NCI-H524 (cell line): ENCODE measurements around the gene TTC3.
A peak's percentile ranks its signal among the peaks of the same experiment; 100 is the strongest.
"Not testable (repeated sequence)": the region's sequence is repeated elsewhere in the genome, so short reads cannot be mapped to it uniquely, and the experiment has no call there.

Experiments used
- DNase-seq, 2 experiments: peaks; one replicate each; lab custom pipeline; 2025; lab: John Stamatoyannopoulos, UW

TTC3 gene

DNA sequence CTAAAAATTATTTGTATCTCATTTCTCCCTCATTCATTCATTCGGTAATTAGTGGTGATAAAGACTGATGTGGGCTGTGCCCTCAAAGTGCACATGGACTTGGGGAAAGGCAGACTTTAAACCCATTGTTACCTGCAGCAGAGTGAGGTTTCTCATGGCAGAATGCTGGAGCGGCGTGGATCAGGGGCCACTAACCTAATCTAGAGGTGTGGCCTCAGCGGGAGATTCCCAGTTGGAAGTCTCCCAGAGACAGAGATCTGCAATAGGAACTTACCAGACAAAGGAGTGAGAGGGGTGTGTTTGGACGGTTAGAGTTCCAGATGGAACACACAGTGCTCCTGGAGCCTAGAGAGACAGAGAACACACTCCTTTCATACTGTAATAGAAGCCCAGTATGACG is 120.6 kb downstream of the TTC3 start:
- DNase-seq, result no peak

DNA sequence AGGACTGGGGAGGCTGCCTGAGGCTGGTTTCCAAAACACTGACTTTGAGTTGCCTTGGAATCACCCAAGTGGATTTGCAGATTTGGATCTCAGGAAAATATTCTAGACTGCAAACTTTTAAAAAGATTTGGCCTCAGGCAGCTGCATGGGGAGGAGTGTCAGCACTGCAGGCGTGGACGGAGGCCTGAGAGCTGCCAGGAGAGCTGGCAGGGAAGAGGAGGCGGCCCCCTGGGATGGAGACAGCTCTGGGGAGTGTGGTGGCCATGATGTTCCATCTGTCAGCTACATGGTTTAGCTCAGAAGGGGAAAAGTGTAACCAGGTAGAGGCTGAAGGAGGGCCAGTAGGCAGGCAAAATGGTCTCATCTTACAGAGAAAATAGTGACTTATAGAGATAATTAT is 122.0 kb downstream of the TTC3 start:
- DNase-seq, result no peak

DNA sequence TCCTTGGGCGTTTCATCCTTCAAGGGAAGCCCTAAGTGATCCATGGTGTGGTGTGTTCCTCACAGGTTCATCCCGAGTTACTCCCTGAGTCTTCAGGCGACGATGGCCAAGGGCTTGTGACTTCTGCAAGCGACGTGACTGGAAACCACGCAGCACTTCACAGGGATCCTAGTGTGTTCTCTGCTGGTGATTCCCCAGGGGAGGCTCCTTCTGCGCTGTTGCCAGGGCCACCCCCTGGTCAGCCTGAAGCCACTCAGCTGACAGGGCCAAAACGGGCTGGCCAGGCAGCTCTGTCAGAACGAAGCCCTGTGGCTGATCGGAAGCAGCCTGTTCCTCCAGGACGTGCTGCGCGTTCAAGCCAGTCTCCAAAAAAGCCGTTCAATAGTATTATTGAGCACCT is 122.6 kb downstream of the TTC3 start:
- no peak for DNase-seq

DNA sequence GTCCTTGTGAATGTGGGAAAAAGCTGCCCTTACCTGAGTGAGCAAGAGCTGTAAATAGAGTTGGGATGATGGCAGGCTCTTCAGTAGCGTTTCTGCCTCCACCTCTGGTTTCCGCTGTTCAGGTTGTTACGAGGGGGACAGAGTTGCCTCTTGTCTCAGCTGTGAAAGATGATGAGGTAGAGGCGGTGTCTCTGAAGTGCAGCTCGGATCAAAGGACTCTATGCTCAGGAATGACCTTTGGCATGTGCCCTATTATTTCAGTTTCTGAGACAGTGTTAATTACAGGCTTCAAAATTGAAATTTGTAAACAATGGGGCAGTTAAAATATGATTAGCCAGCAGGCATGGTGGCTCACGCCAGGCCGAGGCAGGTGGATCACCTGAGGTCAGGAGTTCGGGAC is 123.8 kb downstream of the TTC3 start:
- no peak for DNase-seq

DNA sequence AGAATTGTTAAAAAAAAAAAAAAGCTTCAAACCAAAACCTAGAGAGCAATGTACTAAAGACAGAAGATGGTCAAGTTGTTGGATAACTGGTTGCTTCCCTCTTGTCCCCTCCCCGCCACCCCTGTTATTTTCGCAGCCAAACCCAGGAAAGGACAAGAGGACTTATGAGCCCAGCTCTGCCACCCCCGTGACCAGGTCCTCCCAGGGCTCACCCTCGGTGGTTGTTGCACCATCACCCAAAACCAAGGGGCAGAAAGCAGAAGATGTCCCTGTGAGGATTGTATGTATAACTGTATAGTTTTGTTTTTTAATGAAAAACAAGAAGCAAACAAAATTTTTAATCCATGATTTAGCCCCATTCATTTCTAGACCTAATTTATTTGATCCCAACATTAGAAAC is 124.7 kb downstream of the TTC3 start:
- no peak for DNase-seq

DNA sequence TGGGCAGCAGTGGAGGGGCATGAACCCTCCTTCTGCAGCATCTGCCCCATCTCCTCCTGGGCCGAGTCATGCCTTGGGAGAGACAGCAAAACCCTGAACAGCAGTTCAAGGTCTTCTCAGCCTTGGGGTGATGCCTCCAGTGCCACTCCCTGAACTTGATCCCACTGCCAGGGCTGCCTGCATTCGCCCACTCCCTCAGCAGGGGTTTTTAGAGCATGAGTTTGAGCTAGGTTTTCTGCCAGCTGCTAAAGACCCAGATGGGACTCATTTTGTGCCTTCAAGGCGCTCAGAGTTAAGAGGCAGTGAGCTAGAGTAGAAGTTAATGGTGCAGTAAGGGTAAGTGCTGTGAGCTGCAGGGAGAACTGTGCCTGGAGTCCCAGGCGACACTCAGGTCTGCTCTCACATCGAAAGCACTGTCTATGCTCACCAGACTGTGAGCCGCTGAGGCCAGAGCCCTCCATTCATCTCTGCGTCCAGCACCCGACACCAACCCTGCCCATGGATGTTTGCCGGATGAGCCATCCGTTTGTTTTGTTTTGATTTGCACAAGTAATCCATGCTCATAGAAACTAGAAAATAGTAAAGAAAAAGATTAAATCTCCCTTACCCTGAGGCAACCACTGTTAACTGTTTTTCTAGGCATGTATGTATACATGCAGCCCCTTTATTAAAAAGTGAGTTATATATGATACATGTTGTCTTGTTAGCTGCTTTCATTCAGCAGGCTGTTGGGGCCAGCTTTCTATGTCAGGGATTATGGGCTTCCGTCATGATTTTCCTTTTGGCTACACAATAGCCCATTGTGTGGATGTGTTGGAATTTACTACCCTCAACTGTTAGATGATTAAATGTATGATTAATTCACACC is 126.2 kb downstream of the TTC3 start:
- DNase-seq, result no peak

DNA sequence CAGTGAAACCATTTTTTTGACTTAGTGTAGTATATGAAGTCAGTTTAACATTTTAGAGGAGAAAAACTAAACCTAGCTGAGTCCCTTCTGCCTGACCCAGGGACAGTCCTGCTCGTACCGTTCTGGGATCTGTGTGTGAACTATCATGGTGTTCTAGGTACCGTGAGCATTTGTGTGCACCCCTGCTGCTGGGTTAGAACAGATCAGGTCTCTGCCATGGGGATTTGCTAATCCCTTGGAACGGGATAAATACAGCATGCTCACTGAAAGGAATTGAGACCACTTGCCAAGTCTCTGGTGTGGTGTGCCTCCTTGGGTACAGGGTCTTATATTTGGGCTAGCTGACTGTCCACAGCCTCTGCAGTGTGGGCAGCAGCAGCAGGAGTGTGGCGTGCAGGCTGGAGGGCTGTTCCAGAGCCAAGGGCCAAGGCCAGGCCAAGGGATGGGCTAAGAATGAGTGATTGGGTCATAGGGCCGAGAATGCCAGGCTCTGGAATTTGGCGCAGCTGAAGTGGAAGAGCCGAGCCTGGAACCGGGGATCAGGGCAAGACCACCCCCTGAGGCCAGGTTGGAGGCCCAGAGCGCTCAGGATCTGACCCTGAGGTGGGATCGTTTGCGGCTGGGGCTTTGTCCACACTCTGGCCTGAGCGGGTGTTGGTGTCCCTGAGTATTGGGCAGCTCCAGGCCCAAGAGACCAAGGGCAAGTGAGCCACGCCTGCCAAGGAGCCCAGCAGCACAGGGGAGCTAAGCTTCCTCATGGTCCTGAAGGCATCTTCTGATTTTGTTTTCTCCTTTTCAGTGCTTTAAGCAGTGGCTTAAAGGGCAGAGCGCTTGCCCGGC is 127.8 kb downstream of the TTC3 start:
- DNase-seq, result no peak

DNA sequence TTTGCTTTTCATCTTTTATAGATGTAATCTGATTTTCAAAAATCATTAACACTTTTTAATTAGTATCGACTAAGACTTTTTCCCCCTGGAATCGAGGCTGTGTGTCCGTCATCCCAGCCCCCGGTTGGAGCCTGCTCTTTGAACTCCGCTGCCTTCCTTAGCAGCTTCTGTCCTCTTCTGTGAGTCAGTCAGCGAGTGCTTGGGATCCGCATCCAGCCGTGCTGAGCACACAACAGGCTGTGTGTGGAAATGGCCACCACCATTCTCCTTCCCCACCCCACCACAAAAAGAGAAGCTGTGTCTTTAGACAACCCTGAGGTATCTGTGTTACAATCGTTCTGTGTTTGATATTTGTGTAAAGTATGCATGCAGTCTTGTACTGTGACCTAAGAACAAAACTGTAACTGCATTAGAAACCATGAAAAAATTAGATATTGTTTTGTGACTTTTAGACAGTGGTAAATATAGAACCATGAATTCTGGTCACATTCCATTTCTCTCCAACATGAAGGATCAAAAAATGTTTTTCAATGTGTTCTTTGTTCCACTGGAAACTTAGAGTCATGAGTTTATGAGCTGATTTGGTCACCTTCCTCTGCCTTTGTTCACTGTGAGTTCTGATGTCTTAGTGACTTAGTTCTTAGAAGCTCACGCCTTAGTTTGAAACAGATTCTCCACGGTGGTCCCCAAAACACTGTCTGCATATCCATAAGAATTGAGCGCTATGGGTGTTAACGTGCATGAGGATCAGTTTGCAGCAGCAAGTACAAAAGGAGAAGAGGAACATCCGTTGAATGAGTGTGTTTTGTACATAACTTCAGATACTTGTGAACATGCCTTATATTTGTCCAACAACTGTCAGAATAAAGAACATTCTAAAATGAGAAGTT is 129.4 kb downstream of the TTC3 start:
- DNase-seq, result no peak

DNA sequence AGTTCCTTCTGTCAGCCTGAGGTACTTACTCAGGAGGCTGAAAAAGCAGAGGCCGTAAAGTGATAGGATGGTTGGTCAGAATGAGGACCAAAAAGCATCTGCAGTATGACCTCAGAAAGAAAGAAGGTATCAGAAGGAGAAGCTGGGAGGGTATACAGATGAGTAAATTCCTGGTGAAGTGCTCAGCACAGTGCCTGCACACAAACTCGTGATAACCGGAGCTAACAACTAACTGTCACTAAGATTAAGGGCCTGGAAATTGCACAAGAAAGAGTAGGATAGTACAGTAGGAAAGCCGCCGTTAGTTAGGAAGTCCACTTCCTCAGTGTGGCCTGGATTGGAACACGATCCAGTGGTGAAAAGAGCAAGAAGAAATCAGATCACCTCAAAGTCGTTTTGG is 131.5 kb downstream of the TTC3 start:
- no peak for DNase-seq

DNA sequence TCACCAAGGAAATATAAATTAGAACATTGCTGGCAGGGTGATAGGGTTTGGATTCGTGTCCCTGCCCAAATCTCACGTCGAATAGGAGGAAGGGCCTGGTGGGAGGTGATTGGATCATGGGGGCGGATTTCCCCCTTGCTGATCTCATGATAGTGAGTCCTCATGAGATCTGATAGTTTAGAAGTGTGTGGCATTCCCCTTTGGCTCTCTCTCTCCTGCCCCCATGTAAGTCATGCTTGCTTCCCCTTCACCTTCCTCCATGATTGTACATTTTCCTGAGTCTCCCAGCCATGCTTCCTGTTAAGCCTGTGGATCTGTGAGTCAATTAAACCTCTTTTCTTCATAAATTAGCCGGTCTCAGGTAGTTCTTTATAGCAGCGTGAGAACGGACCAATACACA is 133.4 kb downstream of the TTC3 start:
- DNase-seq, result no peak

DNA sequence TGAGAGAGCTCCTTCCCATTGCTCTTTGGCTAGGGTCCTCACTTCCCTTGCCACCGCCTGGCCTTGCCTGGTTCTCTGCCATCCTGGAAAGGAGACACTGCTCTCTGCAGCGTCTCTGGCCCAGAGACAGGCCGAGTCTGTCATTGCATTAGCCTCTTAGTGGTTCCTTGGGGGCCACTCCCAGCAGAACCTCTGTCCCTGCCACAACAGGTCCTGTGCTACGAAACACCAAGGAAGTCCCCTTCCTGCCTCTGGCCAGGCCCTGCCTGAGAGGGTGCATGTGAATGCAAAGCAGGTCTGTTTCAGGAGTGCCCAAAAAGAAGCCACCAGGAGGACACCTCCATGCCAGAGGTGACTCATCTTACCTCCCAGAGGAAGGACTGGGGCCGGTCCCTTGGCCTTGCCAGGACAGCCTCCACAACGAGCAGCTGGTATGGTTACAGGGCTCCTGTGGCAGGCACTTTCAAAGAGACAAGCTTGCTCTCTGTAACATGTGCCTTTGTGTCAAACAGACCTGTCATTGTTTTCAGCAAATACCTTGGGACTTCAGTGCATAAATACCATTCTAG is 134.5 kb downstream of the TTC3 start:
- DNase-seq, result no peak

DNA sequence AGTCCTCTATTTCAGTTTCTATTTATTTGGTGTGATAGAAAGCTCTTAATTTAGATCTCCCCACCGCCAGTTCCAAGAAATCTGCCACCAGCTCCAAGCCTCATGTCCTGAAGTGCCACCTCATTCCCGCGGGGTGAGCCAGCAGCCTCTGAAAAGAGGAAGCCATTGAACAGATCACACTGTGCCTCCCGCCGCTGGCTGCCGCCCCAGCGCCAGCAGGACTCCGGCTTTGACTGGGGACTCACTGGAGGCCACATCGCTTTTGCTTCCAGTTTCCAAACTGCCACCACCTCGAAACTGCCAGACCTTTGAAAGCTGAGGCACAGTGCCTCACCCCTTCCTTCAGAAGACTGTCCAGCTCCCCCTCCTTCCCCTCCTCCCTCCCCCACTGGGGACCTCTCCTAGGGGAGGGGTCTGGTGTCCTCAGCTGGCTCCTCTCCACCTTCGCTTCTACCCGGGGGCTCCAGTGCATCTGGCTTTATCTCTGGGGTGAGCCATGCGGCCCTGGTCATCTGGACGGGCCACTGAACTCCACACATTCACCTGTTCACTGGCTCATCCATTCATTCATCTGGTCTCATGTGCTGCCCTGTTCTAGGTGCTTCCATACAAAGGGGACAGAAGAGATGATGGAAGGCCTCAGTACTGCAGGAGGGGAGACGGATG is 135.1 kb downstream of the TTC3 start:
- DNase-seq, result no peak

DNA sequence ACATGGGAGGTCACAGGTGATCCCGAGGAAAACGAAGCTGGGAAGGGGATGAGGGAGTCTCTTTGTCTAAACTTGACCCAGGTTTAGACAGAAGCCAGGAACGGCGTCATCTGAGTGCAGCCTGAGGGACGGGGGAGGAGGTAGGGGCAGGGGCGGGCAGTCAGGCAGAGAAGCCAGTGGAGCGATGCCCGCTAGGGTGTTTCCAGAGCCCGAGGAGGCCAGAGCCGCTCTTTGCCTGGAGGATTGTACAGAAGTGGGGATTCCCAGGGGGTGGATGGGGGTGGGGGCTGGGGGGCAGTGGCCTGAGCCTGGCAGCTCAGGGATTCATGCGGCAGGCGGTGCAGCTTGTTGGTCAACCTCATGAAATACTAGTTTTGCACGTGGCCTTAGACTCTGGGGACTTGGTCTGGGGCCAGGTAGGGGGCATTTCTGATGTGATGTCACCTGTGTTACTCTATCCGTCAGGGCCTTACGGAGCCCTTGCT is 135.7 kb downstream of the TTC3 start:
- no peak for DNase-seq

DNA sequence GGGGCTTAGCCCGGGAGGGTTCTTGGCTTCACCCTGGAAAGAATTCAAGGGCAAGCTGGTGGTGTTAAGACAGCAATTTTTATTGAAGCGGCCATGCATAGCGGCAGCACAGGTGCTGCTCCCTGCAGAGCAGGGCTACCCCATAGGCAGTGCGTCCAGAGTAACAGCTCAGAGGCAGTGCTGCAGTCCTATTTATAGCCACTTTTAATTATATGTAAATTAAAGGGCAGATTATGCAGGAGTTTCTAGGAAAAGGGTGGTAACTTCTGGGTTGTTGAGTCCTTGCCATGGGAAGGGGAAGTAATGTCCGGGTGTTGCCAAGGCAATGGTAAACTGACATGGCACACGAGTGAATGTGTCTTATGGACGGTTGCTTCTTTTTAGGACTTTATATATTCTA is 137.1 kb downstream of the TTC3 start:
- DNase-seq, result no peak

DNA sequence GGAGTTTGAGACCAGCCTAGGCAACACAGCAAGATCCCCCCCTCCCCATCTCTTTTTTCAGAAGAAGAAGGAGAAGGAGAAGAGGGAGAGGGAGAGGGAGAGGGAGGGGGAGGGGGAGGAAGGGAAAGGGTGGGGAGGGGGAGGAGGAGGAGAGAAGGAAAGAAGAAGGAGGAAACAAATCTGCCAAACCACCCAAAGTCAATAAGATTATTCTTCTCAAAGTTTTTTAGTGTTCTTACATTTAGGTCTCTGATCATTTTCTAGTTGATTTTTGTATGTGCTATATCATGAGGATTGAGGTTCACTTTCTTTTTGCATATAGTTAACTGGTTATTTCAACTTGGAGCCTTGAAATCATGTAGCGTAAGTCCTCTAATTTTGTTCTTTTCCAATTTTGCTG is 137.7 kb downstream of the TTC3 start:
- no peak for DNase-seq

DNA sequence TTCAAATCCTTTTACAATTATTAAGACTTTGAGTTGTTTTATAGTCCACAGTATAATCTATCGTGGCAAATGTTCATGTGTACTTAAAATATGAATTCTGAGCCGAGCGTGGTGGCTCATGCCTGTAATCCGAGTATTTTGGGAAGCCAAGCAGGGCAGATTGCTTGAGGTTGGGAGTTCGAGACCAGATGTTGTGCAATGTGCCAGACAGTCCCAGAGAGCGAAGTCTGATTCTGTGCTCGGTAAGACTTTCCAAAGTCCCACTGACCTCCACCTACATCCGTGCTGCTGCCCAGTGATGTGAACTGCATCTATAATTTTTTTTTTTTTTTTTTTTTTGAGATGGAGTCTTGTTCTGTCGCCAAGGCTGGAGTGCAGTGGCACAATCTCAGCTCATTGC is 141.9 kb downstream of the TTC3 start:
- DNase-seq, result no peak

DNA sequence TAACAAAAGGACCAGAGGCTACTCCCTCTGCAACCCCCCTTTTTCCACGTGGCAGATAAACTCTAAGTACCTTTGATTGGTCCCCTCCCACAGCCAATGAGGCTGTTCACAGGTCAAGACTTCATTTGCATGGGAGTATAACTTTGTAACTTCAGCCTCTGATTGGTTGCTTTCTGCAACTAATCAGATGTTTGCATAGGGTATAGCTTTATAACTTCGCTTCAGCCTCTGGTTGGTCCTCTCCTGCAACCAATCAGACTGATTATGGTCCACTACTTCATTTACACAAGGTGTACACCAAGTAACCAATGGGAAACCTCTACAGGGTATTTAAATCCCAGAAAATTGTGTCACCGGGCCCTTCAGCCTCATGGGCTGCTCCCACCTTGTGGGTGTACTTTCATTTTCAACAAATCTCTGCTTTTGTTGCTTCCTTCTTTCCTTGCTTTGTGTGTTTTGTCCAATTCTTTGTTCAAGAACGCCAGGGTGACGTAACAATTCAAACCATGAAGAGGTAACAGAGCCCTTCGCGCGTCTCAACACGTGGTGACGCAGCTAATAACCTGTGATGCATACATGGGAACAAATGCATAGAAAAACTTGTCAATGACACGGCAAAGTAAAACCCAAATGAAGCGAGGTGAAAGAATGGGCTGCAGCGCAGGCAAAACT is 146.8 kb downstream of the TTC3 start:
- DNase-seq, result peak in 1 of 2 experiments; percentile 13

DNA sequence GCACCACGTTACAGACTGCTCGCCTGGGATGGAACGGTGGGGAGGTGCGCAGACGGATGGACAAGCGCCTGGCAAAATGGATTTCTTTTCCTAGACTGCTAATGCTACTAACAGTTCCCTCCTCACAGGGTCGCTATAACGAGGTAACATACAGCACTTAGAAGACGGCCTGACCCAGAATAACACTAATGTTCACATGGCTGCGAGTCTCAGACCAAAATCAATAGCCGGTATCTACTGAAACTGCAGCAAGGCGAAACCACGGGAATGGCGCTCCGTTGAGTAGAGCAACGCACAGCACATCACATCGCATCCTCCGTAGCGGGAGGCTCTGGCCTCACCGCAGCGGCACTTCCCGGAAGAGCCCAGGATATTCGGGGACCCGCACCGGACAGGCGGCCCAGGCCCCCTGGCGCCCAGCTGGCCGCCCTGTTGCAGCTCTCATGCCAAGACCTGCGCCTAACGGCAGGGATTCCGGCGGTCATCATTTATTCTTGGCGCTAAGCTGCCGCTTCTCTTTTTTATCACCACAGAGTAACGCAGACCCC is 147.5 kb downstream of the TTC3 start:
- DNase-seq, result peak; percentile 79 to 81

DNA sequence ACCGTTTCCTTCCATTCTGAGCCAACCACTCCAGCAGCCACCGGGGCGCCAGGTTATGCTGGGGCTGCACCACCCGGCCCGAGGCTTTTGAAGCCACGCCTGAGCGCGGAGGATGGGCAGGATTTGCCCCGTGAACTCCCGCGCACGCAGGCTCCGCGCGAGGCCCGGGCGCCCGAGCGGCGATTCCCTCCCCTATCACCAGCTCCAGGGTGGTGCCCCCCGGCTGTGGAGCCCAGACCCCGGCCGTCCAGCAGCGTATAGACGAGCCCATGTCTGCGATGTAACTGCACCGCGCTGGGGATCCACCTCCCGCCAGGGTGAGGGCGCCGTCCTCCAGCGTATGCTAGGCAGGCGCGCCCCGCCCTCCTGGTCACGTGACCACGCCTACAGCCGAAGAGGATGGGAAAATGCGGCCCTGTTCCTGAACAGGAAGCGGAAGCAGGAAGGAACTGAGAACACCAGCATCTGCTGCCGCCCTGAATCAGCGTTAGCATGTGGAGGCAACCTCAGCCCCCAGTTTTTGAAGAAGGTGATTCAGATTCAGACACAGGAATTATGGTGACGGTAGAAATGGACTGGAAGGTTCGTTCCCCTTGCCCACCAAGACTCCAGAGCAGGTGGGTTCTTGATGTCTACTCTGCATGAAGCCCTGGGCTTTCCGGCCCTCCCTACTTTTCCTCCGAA is 148.1 kb downstream of the TTC3 start:
- DNase-seq, result peak; percentile 97 to 98

DNA sequence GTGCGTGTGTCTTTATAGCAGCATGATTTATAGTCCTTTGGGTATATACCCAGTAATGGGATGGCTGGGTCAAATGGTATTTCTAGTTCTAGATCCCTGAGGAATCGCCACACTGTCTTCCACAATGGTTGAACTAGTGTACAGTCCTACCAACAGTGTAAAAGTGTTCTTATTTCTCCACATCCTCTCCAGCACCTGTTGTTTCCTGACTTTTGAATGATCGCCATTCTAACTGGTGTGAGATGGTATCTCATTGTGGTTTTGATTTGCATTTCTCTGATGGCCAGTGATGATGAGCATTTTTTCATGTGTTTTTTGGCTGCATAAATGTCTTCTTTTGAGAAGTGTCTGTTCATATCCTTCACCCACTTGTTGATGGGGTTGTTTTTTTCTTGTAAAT is 149.2 kb downstream of the TTC3 start:
- not testable (repeated sequence) for DNase-seq
